HL-60 (cell line): ENCODE results near the gene FSTL4.

Source experiments
- GABPA ChIP-seq: IDR thresholded peaks from 2 replicates; pipeline ENCODE4 v1.6.1; 2012; ENCODE audit warnings: low read depth
- POLR2AphosphoS5 ChIP-seq: IDR thresholded peaks from 2 replicates; pipeline ENCODE4 v1.6.1; 2012; ENCODE audit warnings: low read depth
- REST ChIP-seq: IDR thresholded peaks from 2 replicates; pipeline ENCODE4 v1.6.1; 2012; ENCODE audit warnings: low read depth; ENCODE audit not compliant: insufficient replicate concordance
- SPI1 ChIP-seq: IDR thresholded peaks from 2 replicates; pipeline ENCODE4 v1.6.1; 2012; ENCODE audit warnings: low read depth, mild to moderate bottlenecking, borderline replicate concordance
- TF ChIP-seq, protein P1 (sequence below): IDR thresholded peaks from one replicate; pipeline ENCODE4 v1.5.1; 2011; ENCODE audit warnings: low read length, control low read depth, inconsistent platforms; ENCODE audit not compliant: insufficient read depth

- TF ChIP-seq, protein P1, sequence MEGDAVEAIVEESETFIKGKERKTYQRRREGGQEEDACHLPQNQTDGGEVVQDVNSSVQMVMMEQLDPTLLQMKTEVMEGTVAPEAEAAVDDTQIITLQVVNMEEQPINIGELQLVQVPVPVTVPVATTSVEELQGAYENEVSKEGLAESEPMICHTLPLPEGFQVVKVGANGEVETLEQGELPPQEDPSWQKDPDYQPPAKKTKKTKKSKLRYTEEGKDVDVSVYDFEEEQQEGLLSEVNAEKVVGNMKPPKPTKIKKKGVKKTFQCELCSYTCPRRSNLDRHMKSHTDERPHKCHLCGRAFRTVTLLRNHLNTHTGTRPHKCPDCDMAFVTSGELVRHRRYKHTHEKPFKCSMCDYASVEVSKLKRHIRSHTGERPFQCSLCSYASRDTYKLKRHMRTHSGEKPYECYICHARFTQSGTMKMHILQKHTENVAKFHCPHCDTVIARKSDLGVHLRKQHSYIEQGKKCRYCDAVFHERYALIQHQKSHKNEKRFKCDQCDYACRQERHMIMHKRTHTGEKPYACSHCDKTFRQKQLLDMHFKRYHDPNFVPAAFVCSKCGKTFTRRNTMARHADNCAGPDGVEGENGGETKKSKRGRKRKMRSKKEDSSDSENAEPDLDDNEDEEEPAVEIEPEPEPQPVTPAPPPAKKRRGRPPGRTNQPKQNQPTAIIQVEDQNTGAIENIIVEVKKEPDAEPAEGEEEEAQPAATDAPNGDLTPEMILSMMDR: no peak
- no peak for TF ChIP-seq POLR2AphosphoS5
- TF ChIP-seq REST: no peak
- no peak for TF ChIP-seq GABPA
- TF ChIP-seq SPI1: no peak
Measured at GRCh38 chr5:133311176-133311575, 301.2 kb downstream of the FSTL4 start.
